Hematopoietic multipotent progenitor cell treated with erythropoietin and hydrocortisone succinate and interleukin-3 and kit ligand, for 15 days (in vitro differentiated cells): ENCODE measurements around the gene PCDHGB4.
"Not testable (repeated sequence)": the region's sequence is repeated elsewhere in the genome, so short reads cannot be mapped to it uniquely, and the experiment has no call there.

ENCODE experiments used
- DNase-seq: peaks from one replicate; pipeline ENCODE4 v3.0.0-alpha.2; 2015; ENCODE audit warnings: low spot score

PCDHGB4 gene

GRCh38 chr5:141398608-141399007, 11.1 kb downstream of the PCDHGB4 start:
- no peak for DNase-seq

- no peak for DNase-seq
Measured at GRCh38 chr5:141399555-141400258, 12.2 kb downstream of the PCDHGB4 start.

GRCh38 chr5:141402553-141403243, 15.2 kb downstream of the PCDHGB4 start, which contains the start of gene PCDHGA9:
TSS of gene PCDHGA9 (plus strand) at chr5:141402778. CDS start at chr5:141402953, 175 bp downstream.
- no peak for DNase-seq

GRCh38 chr5:141403387-141403786, 15.9 kb downstream of the PCDHGB4 start:
- DNase-seq, result no peak

DNA sequence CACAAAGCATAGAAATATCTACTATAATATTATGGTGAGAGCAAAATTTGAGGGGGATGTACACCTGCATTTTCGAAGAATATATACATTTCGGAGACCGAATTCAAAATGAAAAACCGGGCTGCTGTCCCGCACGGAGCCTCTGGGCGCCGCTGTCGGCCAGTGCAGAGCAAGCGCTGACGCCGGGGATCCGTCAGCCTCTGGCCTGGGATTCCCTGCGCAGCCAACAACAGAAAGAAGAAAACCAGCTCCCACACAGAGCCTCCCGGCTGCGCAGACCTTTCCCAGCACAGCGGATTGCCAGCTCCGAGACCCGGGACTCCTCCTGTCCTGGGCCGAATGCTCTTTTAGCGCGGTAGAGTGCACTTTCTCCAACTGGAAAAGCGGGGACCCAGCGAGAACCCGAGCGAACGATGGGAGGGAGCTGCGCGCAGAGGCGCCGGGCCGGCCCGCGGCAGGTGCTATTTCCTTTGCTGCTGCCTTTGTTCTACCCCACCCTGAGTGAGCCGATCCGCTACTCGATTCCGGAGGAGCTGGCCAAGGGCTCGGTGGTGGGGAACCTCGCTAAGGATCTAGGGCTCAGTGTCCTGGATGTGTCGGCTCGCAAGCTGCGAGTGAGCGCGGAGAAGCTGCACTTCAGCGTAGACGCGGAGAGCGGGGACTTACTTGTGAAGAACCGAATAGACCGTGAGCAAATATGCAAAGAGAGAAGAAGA, 20.4 kb downstream of the PCDHGB4 start, which contains the start of gene PCDHGB6:
PCDHGB6 (plus strand) TSS at position 232 of the 716 bp plus-strand sequence; CDS start at position 414, 182 bp downstream.
- DNase-seq, result not testable (repeated sequence)

- no peak for DNase-seq
Measured at GRCh38 chr5:141409598-141410306, 22.3 kb downstream of the PCDHGB4 start.

DNA sequence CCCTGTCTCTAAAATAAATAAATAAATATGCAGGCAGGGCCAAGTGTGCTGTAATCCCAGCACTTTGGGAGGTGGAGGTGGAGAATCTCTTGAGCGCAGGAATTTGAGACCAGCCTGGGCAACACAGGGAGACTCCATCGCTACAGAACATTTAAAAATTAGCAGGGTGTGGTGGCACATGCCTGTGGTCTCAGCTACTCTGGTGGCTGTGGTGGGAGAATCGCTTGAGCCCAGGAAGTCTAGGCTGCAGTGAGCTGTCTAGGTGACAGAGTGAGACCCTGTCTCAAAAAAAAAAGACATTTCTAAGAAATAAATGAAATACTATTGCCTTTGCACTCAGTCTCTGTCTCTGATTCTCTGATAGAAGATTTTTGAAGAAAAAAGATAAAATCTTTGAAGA, 24.1 kb downstream of the PCDHGB4 start:
- no peak for DNase-seq

DNA sequence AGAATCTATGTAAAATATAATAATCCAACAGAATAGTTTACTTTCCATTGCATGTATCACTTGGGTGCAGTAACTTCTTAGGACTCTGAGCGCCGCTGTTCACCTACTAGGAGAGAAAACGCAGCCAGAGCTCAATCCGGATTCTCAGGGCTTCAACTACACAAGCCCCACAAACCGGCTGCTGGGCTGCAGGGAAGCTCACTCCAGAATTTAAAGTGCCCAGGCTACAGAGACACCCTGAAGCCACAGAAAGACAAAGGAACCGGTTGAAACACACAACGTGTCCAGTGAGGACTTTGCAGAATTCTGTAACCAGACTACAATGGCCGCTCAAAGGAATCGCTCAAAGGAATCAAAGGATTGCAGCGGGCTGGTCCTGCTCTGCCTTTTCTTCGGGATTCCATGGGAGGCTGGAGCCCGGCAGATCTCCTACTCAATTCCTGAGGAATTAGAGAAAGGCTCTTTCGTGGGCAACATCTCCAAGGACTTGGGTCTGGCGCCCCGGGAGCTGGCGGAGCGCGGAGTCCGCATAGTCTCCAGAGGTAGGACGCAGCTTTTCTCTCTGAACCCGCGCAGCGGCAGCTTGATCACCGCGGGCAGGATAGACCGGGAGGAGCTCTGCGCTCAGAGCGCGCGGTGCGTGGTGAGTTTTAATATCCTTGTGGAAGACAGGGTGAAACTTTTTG, 25.5 kb downstream of the PCDHGB4 start, which contains the start of gene PCDHGA10:
PCDHGA10 (plus strand) TSS at position 134 of the 686 bp plus-strand sequence; CDS start at position 323, 189 bp downstream.
- DNase-seq, result peak; percentile 9

DNA sequence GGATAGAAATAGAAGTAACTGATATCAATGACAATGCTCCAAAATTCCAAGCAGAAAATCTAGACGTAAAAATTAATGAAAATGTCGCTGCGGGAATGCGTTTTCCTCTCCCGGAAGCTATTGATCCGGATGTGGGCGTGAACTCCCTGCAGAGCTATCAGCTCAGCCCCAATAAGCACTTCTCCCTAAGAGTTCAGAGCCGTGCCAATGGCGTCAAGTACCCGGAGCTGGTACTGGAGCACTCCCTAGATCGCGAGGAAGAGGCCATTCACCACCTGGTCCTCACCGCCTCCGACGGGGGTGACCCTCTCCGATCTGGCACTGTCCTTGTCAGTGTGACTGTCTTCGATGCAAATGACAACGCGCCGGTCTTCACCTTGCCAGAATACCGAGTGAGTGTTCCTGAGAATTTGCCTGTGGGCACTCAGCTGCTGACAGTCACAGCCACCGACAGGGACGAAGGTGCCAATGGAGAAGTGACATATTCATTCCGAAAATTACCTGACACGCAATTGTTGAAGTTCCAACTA, 26.1 kb downstream of the PCDHGB4 start:
- DNase-seq, result no peak

- not testable (repeated sequence) for DNase-seq
Measured at GRCh38 chr5:141414548-141415274, 27.2 kb downstream of the PCDHGB4 start.

DNA sequence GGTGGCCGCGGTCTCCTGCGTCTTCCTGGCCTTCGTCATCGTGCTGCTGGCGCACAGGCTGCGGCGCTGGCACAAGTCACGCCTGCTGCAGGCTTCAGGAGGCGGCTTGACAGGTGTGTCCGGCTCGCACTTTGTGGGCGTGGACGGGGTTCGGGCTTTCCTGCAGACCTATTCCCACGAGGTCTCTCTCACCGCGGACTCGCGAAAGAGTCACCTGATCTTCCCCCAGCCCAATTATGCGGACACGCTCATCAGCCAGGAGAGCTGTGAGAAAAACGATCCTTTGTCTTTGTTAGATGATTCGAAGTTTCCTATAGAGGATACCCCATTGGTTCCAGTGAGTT, 27.7 kb downstream of the PCDHGB4 start:
- DNase-seq, result not testable (repeated sequence)

- peak; percentile 16 for DNase-seq
Measured at GRCh38 chr5:141417494-141418172, 30.1 kb downstream of the PCDHGB4 start, which contains the start of gene PCDHGB7. TSS of gene PCDHGB7 (plus strand) at chr5:141417677. CDS start at chr5:141417860, 183 bp downstream.

- DNase-seq, result no peak
Measured at GRCh38 chr5:141419074-141419880, 31.8 kb downstream of the PCDHGB4 start.

DNA sequence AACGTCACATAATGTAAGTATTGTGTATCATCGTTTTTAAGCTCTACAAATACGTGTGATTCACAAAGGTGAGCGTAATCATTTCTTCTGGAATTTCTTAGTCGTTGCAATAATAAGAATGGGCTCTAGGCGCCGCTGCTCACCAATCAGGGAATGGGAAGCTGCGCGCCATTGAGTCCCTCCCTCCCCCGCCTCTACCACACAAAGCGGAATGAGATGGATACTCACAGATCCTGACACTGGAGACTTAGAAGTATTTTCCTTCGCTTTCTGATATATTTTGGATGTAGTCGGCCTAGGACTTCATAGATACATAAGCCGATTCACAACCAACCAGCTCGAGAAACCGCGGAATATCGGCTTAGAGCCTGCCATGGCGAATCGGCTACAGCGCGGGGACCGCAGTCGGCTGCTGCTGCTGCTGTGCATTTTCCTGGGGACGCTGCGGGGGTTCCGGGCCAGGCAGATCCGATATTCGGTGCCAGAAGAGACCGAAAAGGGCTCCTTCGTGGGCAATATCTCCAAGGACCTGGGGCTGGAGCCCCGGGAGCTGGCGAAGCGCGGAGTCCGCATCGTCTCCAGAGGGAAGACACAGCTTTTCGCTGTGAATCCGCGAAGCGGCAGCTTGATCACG, 33.5 kb downstream of the PCDHGB4 start, which contains the start of gene PCDHGA11:
PCDHGA11 (plus strand) TSS at position 197 of the 634 bp plus-strand sequence; CDS start at position 374, 177 bp downstream.
- peak; percentile 49 for DNase-seq

DNA sequence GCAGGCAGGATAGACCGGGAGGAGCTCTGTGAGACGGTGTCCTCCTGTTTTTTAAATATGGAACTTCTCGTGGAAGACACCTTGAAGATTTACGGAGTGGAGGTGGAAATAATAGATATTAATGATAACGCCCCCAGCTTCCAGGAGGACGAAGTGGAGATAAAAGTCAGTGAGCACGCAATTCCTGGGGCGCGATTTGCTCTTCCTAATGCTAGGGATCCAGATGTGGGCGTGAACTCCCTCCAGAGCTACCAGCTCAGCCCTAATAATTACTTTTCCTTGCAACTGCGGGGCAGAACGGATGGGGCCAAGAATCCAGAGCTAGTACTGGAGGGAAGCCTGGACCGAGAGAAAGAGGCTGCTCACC, 34.0 kb downstream of the PCDHGB4 start:
- no peak for DNase-seq

DNA sequence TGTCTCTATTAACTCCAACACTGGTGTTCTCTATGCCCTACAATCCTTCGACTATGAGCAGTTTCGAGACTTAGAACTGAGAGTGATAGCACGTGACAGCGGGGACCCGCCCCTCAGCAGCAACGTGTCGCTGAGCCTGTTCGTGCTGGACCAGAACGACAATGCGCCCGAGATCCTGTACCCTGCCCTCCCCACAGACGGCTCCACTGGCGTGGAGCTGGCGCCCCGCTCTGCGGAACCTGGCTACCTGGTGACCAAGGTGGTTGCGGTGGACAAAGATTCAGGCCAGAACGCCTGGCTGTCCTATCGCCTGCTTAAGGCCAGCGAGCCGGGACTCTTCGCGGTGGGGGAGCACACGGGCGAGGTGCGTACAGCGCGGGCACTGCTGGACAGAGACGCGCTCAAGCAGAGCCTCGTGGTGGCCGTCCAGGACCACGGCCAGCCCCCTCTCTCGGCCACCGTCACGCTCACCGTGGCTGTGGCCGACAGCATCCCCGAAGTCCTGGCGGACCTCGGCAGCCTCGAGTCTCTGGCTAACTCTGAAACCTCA, 35.3 kb downstream of the PCDHGB4 start:
- DNase-seq, result no peak

GRCh38 chr5:141427783-141428426, 40.4 kb downstream of the PCDHGB4 start:
- DNase-seq, result no peak
